ENCODE data around the gene RERE. TPM values are rescaled to one million over a fixed set of nuclear protein-coding genes. Genes with fewer than 3 reads are reported as not detected.

Gene RERE
- total RNA-seq, 1 experiment from 2014 or later = 217 TPM

DNA sequence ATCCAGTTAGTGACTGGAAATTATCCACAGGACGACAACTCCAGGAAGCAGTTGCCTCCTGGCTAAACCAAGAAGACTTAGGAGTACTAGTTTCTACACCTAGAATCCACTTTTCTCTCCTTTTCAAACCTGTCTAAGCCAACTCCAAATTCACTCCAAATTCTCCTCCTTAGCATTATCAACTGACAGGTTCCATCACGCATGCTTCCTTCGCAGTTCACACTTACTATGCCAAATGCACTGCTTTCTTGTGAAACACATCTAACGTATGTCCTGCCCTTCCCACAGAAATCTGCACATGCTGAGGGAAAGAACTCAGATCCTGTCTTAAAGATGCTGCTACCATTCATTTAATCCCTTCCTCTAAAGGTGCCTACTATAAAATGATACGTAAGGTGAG is 225.9 kb downstream of the RERE start:
- DNase-seq (ENCODE audit: low read depth, low spot score) = no peak
- in situ Hi-C loops (cut with HindIII; ENCODE audit: low pct_unique_long_range_greater_than_20kb, low sequenced_read_pairs) (no loop called here), intact Hi-C loops (cut with micrococcal nuclease; ENCODE audit: unreplicated experiment) (no loop called here)
- Histone ChIP-seq H3K36me3 (ENCODE audit: control insufficient read depth, insufficient read depth, low read length) (0 out of 2 replicates have a peak, but pooled peaks cover 2% of the 10 kb centered on the region), H3K4me1 (ENCODE audit: control insufficient read depth, insufficient read depth, low read length) (peaks cover 14% of the 10 kb centered on the region; the same call in 1 of the 2 replicates), H3K4me3 (ENCODE audit: low read depth in 2 of 2, low read length in 2 of 2) (no peak overlapping the region), H3K27me3 (ENCODE audit: control insufficient read depth, insufficient read depth, low read length) (no peaks in the 10 kb centered on the region), H3K9me3 (ENCODE audit: control insufficient read depth, insufficient read depth, low read depth, low read length) (no peaks in the 10 kb centered on the region), H3K27ac (ENCODE audit: low read length) (no peak overlapping the region)
- TF ChIP-seq REST (IDR thresholded peaks at IDR 0.05; ENCODE audit: insufficient read depth in 1 of 2, low read depth in 2 of 2, low read length in 1 of 2) (no peak), SIN3A (IDR thresholded peaks at IDR 0.05; ENCODE audit: borderline replicate concordance, insufficient read depth, low read depth, low read length) (no peak), CTCF (IDR thresholded peaks at IDR 0.05) (no peak), POLR2AphosphoS5 (IDR thresholded peaks at IDR 0.05; ENCODE audit: low read depth, low read length) (no peak), TCF7L2 (IDR thresholded peaks at IDR 0.05; ENCODE audit: low read depth, low read length) (no peak)
- no peak for ATAC-seq
- BruUV-seq (replicated peaks) = no TSS peak
- ChIA-PET CTCF (no interaction called here), POLR2A (no interaction called here)

GRCh38 chr1:8590721-8591351 is 226.6 kb downstream of the RERE start:
- intact Hi-C loops (cut with micrococcal nuclease; ENCODE audit: unreplicated experiment) (no loop called here), in situ Hi-C loops (cut with HindIII; ENCODE audit: low pct_unique_long_range_greater_than_20kb, low sequenced_read_pairs) (no loop called here)
- Histone ChIP-seq H3K36me3 (ENCODE audit: control insufficient read depth, insufficient read depth, low read length) (0 out of 2 replicates have a peak, but pooled peaks cover 2% of the 10 kb centered on the region), H3K4me3 (ENCODE audit: low read depth in 2 of 2, low read length in 2 of 2) (no peak overlapping the region), H3K9me3 (ENCODE audit: control insufficient read depth, insufficient read depth, low read depth, low read length) (no peaks in the 10 kb centered on the region), H3K27me3 (ENCODE audit: control insufficient read depth, insufficient read depth, low read length) (no peaks in the 10 kb centered on the region), H3K4me1 (ENCODE audit: control insufficient read depth, insufficient read depth, low read length) (peaks cover 14% of the 10 kb centered on the region; the same call in 1 of the 2 replicates), H3K27ac (ENCODE audit: low read length) (no peak overlapping the region)
- ChIA-PET POLR2A (no interaction called here), CTCF (no interaction called here)
- ATAC-seq (no peak), DNase-seq (ENCODE audit: low read depth, low spot score) (no peak)
- TF ChIP-seq REST (IDR thresholded peaks at IDR 0.05; ENCODE audit: insufficient read depth in 1 of 2, low read depth in 2 of 2, low read length in 1 of 2) = no peak
- BruUV-seq (replicated peaks) = no TSS peak

Measured in Panc1 (cell line).